Activated CD4-positive, alpha-beta memory T cell treated with anti-CD3 and anti-CD28 coated beads, Interleukin-2, amount 10 ng/mL, durations not matched to agents 7 days and 5 days (primary cell): ENCODE results near the gene ANKRD27. TPM values are rescaled to one million over a fixed set of nuclear protein-coding genes. Genes with fewer than 3 reads are reported as not detected.
"Not testable (repeated sequence)": the region's sequence is repeated elsewhere in the genome, so short reads cannot be mapped to it uniquely, and the experiment has no call there.

Experiments used
- CTCF ChIA-PET: fragments of 350-600 bp; sonication (Branson Sonifier 250); formaldehyde crosslinking; loops from one replicate; lab custom pipeline; 2021; ENCODE audit warnings: antibody characterized with exemption, inconsistent platforms; lab: Charles Lee
- POLR2A ChIA-PET: fragments of 350-600 bp; sonication (Branson Sonifier 250); formaldehyde crosslinking; loops from one replicate; lab custom pipeline; 2021; ENCODE audit warnings: antibody characterized with exemption; lab: Charles Lee
- DNase-seq: peaks from one replicate; pipeline ENCODE4 v3.0.0-alpha.2; 2020
- H3K27ac Mint-ChIP-seq: one replicate; pipeline ENCODE4 v1.8.0; 2021; ENCODE audit warnings: mild to moderate bottlenecking, mixed read lengths
- H3K27me3 Mint-ChIP-seq: one replicate; pipeline ENCODE4 v1.8.0; 2021; ENCODE audit warnings: mixed read lengths
- H3K36me3 Mint-ChIP-seq: one replicate; pipeline ENCODE4 v1.8.0; 2021; ENCODE audit warnings: low read depth, mixed read lengths
- H3K4me1 Mint-ChIP-seq: one replicate; pipeline ENCODE4 v1.8.0; 2021; ENCODE audit warnings: mixed read lengths
- H3K4me3 Mint-ChIP-seq: one replicate; pipeline ENCODE4 v1.8.0; 2021; ENCODE audit warnings: mild to moderate bottlenecking, mixed read lengths
- H3K9me3 Mint-ChIP-seq: one replicate; pipeline ENCODE4 v1.8.0; 2021; ENCODE audit warnings: mixed read lengths
- total RNA-seq, 2 experiments: library from RNA; stranded (reverse); gene quantifications; one replicate each; pipeline ENCODE4 v1.2.3, GENCODE V29; 2021

Gene ANKRD27
- total RNA-seq, 2 experiments from 2014 or later: 40.4 to 40.6 TPM

DNA sequence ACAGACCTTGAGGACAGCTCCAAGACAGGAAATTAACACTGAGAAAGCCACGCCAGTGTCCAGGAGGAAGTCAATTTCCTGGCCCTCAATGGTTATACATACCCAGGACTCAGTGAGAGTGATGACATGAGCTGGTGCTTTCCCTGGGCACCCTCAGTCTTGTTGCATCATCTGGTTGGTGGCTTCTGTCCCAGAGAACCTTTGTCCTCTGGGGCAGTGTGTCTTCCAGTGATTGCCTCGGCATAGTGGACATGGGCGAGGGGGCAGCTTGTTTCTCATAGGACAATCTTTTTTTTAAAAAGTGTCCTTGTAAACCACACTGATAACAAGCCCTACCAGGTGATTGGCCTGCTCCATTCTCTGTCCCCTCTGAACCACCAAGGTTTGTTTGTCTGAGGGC, 21.8 kb upstream of the ANKRD27 start:
- DNase-seq, CTCF ChIA-PET, POLR2A ChIA-PET, H3K4me3 Mint-ChIP-seq, H3K27ac Mint-ChIP-seq, H3K27me3 Mint-ChIP-seq, H3K9me3 Mint-ChIP-seq: not testable (repeated sequence)
- Mint-ChIP-seq H3K36me3 (peaks cover 87% of the 10 kb centered on the region), H3K4me1 (peaks cover 42% of the 10 kb centered on the region)

DNA sequence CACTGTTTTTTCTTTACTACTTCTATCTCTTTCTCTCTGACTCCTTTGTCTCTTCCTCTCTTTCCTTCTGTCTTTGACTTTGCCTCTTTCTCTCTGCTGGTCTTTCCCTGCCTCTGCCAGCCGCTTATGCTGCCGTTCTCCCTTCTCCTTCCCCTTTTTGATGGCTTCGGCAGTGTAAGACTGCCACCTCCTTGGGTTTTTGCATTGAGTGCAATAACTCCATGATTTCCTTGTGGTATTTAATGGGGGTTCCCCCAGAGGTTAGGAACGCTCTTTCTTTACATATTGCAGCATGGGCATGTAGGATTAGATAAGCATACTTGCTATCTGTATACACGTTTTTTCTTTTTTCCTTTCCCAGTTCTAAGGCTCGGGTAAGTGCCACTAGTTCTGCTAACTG, 20.5 kb upstream of the ANKRD27 start:
- H3K27ac Mint-ChIP-seq, H3K27me3 Mint-ChIP-seq, DNase-seq, H3K9me3 Mint-ChIP-seq, POLR2A ChIA-PET, CTCF ChIA-PET, H3K4me3 Mint-ChIP-seq: not testable (repeated sequence)
- Mint-ChIP-seq H3K36me3 (peaks cover 78% of the 10 kb centered on the region), H3K4me1 (peaks cover 53% of the 10 kb centered on the region)

DNA sequence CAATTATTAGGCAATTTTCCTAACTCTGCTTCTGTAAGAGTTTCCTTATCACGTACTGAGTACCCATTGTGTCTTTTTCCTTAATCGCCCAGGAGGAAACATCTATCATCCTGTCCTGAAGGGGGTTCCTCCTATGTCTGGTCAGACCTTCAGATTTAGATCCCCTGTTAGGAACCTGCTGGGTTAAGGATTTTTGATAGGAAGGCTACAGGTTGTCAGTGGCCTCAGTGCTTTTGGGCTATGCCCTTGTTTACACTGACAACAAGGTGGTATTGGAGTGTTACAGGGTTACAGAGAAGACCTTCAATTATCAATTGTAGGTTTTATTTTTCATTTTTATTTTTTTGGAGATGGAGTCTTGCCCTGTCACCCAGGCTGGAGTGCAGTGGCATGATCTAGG, 19.9 kb upstream of the ANKRD27 start:
- Mint-ChIP-seq H3K4me1 (peaks cover 56% of the 10 kb centered on the region), H3K27ac (peak overlapping the region; percentile 85), H3K36me3 (peaks cover 71% of the 10 kb centered on the region)
- H3K4me3 Mint-ChIP-seq, H3K9me3 Mint-ChIP-seq, H3K27me3 Mint-ChIP-seq, CTCF ChIA-PET, DNase-seq, POLR2A ChIA-PET: not testable (repeated sequence)

DNA sequence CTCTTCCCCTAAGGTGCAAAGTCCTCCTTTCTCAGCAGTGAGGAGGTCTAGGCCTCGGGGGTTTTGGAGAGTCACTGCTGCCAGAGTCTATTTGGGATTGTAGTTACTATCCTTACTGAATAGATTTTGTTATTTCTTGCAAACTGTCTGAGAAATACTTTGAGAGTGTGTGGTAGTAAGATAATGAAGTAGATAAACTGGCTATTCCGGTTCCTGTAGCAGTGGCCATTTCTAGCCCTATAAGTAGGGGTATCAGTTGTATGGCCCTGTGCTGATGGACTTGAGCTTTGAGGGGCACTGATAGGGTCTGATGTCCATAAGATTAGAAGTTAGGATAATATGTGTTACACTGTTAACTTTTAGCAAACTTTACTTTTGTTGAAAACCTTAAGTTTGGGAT, 19.3 kb upstream of the ANKRD27 start:
- Mint-ChIP-seq H3K4me3 (peak overlapping the region; percentile 89), H3K27ac (peak overlapping the region; percentile 85), H3K4me1 (peaks cover 56% of the 10 kb centered on the region), H3K36me3 (peaks cover 66% of the 10 kb centered on the region)
- H3K27me3 Mint-ChIP-seq, DNase-seq, H3K9me3 Mint-ChIP-seq, CTCF ChIA-PET: not testable (repeated sequence)
- POLR2A ChIA-PET: interaction anchor here (1.2 to 1.3 kb wide), 2 partner anchors 17 to 18 kb away, joined by 3 to 4 read pairs; no protein-coding TSS in a partner anchor

DNA sequence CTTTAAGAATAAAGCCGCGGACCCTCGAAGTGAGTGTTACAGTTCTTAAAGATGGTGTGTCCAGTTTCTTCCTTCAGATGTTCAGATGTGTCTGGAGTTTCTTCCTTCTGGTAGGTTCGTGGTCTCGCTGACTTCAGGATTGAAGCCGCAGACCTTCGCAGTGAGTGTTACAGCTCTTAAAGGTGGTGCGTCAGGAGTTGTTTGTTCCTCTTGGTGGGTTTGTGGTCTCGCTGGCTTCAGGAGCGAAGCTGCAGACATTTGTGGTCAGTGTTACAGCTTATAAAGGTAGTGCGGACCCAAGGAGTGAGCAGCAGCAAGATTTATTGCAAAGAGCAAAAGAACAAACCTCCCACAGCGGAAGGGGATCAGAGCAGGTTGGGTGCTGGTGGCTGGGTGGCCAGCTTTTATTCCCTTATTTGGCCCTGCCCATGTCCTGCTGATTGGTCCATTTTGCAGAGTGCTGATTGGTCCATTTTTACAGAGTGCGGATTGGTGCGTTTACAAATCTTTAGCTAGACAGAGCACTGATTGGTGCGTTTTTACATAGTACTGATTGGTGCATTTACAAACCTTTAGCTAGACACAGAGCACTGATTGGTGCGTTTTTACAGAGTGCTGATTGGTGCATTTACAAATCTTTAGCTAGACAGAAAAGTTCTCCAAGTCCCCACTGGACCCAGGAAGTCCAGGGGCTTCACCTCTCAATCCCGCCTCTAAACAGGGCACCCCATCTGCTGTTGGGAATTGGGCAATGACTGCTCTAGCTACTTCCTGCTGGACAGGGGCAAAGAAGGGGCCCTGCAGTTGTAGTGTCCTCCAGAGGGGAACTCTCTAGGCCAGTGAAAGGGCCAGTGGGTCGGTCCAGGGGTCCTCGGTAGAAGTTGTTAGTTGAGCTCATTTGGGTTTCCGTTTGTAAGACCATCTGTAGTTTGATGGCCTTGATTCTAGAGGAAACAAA, 18.4 kb upstream of the ANKRD27 start:
- H3K4me3 Mint-ChIP-seq: peak overlapping the region; percentile 89
- H3K4me1 Mint-ChIP-seq: peaks cover 56% of the 10 kb centered on the region
- H3K27ac Mint-ChIP-seq: peak overlapping the region; percentile 85
- DNase-seq: peak; percentile 49
- H3K27me3 Mint-ChIP-seq, H3K9me3 Mint-ChIP-seq, CTCF ChIA-PET: not testable (repeated sequence)
- peaks cover 57% of the 10 kb centered on the region for H3K36me3 Mint-ChIP-seq
- POLR2A ChIA-PET: interaction anchor here (1.2 to 1.6 kb wide), 4 partner anchors 17 to 113 kb away, joined by 3 to 6 read pairs (median 4); partner anchors contain the start of genes ANKRD27, PDCD5 and RGS9BP

DNA sequence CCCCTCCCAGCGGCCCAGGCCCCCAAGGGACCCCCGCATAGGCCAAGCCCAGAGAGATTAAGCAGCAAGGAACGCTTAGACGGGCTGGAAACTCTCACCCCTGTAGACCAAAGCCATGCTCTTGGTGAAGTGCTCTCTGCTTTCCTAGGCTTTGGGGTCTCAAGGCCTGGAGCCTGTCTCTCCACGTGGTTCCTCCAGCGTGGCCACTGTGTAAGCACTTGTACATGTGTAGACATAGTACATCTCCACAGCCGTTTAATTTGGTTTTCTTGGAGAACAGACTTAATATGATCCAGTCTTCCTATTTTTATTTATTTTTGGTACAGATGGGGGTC, 17.7 kb upstream of the ANKRD27 start:
- H3K36me3 Mint-ChIP-seq: peaks cover 50% of the 10 kb centered on the region
- CTCF ChIA-PET: no interaction called here
- H3K9me3 Mint-ChIP-seq: peaks cover 4% of the 10 kb centered on the region
- H3K4me3 Mint-ChIP-seq: peak overlapping the region; percentile 89
- H3K4me1 Mint-ChIP-seq: peaks cover 56% of the 10 kb centered on the region
- POLR2A ChIA-PET: interaction anchor here (1.2 to 1.6 kb wide), 2 partner anchors 17 to 112 kb away, joined by 5 to 6 read pairs; partner anchors contain the start of genes ANKRD27, PDCD5 and RGS9BP
- no peaks in the 10 kb centered on the region for H3K27me3 Mint-ChIP-seq
- DNase-seq: no peak
- H3K27ac Mint-ChIP-seq: peak overlapping the region; percentile 85

DNA sequence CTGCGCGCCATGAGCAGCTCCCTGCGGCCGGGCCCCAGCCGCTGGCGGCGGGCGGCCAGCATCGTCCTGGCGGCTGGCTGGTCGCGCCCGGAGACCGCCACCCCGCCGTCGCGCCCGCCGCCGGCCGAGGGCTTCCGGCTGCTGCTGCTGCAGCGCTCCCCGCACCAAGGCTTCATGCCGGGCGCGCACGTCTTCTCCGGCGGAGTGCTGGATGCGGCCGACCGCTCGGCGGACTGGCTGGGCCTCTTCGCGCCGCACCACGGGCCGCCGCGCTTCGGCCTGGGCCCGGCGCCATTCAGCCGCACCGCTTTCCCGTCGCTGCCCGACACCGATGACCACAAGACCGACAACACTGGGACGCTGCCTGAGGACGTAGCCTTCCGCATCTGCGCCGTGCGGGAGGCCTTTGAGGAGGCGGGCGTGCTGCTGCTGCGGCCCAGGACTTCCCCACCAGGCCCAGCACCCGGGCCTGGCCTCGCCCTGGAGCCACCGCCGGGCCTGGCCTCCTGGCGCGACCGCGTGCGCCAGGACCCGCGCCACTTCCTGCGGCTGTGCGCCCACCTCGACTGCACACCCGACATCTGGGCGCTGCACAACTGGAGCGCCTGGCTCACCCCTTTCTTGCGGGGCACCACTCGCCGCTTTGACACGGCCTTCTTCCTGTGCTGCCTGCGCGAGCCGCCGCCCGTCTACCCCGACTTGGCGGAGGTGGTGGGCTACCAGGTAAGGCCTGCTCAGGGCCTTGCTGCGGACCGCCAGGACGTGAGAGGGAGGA, 17.2 kb upstream of the ANKRD27 start:
- Mint-ChIP-seq H3K4me1 (peaks cover 53% of the 10 kb centered on the region), H3K36me3 (peaks cover 44% of the 10 kb centered on the region), H3K4me3 (peak overlapping the region; percentile 89), H3K9me3 (peaks cover 4% of the 10 kb centered on the region), H3K27me3 (no peaks in the 10 kb centered on the region), H3K27ac (peak overlapping the region; percentile 85)
- CTCF ChIA-PET: interaction anchor here (0.6 to 2.1 kb wide), 6 partner anchors 16 to 485 kb away, joined by 3 to 7 read pairs (median 4); partner anchors contain the start of gene FAAP24
- POLR2A ChIA-PET: interaction anchor here (0.9 to 1.6 kb wide), 15 partner anchors 8 to 682 kb away, joined by 3 to 34 read pairs (median 6); partner anchors contain the start of genes ANKRD27, CEP89, DPY19L3 and FAAP24
- peak; percentile 60 for DNase-seq

DNA sequence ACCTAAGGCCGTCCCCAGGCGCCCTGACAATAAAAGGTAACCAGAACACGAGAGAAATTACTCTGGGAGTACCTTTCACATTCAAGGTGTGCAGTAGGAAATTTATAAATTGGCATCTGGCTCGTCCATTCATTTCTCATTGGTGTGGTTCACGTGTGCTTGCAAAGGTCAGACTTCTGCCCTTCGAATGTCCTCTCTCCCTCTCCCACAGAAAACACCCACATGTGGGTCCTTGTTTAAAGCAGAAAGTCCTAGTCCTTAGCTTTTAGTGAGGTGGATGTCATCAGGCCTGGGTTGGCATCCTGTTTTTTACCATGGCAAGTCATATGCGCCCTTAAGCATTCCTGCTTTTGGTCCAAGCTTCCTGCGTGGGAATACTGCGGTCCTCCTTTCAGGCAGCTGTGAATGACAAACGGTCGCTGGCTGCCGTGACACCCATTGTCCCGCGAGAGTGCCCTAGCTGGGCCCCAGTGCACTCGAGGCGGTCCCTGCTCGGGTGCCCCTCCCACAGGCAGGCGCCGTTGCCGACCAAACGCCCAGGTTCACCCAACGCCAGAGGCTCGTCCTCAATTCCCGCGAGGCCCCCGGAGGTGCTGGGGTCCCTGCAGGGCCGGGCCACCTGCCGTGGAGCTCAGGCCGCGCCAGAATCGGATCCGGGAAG, 16.4 kb upstream of the ANKRD27 start, which contains the start of gene NUDT19:
Gene NUDT19, plus strand, starts transcription at position 531 of the 661 bp plus-strand sequence. CDS start 140 bp downstream, outside the sequence.
- Mint-ChIP-seq H3K9me3 (peaks cover 4% of the 10 kb centered on the region), H3K36me3 (peaks cover 37% of the 10 kb centered on the region), H3K4me1 (peaks cover 50% of the 10 kb centered on the region), H3K27me3 (no peaks in the 10 kb centered on the region), H3K27ac (peak within 1 kb of the TSS; percentile 85), H3K4me3 (peak within 1 kb of the TSS; percentile 89)
- ChIA-PET POLR2A (interaction anchor here (0.8 to 1.5 kb wide), 16 partner anchors 9 to 683 kb away, joined by 3 to 34 read pairs (median 4); partner anchors contain the start of genes ANKRD27, CEP89, DPY19L3 and FAAP24), CTCF (interaction anchor here (0.6 to 2.1 kb wide), 7 partner anchors 12 to 486 kb away, joined by 3 to 7 read pairs (median 4); partner anchors contain the start of gene FAAP24)
- DNase-seq: peak; percentile 85

DNA sequence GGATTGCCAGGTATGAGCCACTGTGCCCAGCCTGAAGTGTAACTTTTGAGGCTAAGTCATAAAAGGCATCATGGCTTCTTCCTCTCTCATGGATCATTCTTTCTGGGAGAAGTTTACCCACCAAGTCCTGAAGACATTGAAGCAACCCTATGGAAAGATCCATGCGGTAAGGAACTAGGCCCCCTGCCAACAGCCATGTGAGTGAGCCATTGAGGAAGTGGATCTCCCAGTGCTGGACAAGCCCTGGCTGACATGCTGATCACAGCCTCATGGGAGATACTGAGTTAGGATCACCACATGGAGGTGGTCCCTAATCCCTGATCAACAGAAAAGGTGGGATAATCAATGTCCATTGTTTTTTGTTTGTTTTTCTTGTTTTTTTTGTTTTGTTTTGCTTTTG, 13.3 kb upstream of the ANKRD27 start:
- H3K27ac Mint-ChIP-seq: no peak overlapping the region
- no peak for DNase-seq
- peaks cover 7% of the 10 kb centered on the region for H3K36me3 Mint-ChIP-seq
- CTCF ChIA-PET: no interaction called here
- peaks cover 21% of the 10 kb centered on the region for H3K4me1 Mint-ChIP-seq
- H3K27me3 Mint-ChIP-seq: no peaks in the 10 kb centered on the region
- H3K4me3 Mint-ChIP-seq: no peak overlapping the region
- H3K9me3 Mint-ChIP-seq: peaks cover 2% of the 10 kb centered on the region
- POLR2A ChIA-PET: no interaction called here

DNA sequence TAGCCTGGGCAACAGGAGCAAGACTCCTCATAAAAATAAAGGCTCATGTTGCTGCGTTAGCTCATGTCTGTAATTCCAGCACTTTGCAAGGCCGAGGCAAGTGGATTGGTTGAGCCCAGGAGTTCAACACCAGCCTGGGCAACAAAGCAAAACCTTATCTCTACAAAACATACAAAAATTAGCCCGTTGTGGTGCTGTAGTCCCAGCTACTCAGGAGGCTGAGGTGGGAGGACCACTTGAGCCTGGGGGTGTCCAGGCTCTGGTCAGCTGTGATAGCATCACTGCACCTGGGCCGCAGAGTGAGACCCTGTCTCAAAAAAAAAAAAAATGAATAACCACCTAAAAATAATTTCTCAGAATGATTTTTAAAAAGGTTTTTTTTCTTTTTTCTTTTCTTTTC, 12.7 kb upstream of the ANKRD27 start:
- ChIA-PET POLR2A (no interaction called here), CTCF (interaction anchor here (1.4 kb wide), 1 partner anchor 11 kb away, joined by 3 read pairs; no protein-coding TSS in a partner anchor)
- no peak overlapping the region for H3K4me3 Mint-ChIP-seq
- no peak overlapping the region for H3K27ac Mint-ChIP-seq
- no peaks in the 10 kb centered on the region for H3K27me3 Mint-ChIP-seq
- no peak for DNase-seq
- H3K9me3 Mint-ChIP-seq: no peaks in the 10 kb centered on the region
- peaks cover 1% of the 10 kb centered on the region for H3K36me3 Mint-ChIP-seq
- H3K4me1 Mint-ChIP-seq: peaks cover 14% of the 10 kb centered on the region

DNA sequence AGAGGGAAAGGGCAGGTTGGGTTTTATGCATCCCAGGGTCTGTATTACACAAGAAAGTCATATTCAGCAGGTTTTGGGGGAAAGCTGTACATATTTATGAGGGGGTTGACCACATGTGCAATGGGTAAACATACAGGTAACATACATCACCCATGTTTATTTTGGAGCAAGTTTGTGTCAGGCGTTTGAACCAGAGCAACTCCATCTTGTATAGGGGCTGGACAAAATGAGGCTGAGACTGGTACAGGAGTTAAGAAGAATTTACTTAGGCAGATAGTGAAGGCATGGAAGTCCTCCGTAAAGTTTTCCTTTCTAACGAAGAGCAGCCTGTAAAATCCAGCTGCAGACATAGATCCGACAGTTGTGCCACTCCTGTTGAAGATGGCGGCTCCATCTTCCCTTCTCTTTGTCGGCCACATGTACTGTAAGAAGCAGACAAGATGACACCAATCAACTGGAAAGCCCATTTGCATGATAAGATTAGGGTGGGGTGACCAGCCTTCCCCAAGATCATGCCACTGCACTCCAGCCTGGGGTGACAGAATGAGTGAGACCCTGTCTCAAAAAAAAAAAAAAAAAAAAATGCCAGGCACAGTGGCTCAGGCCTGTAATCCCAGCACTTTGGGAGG, 12.0 kb upstream of the ANKRD27 start:
- POLR2A ChIA-PET: no interaction called here
- no peak for DNase-seq
- H3K9me3 Mint-ChIP-seq: no peaks in the 10 kb centered on the region

More for the DNA sequence above, 12.0 kb upstream of the ANKRD27 start:
- Mint-ChIP-seq H3K4me1 (peaks cover 14% of the 10 kb centered on the region), H3K27me3 (peaks cover 2% of the 10 kb centered on the region), H3K36me3 (no peaks in the 10 kb centered on the region), H3K4me3 (no peak overlapping the region), H3K27ac (no peak overlapping the region)
- CTCF ChIA-PET: interaction anchor here (1.4 kb wide), 1 partner anchor 11 kb away, joined by 3 read pairs; no protein-coding TSS in a partner anchor
